ENCODE data around the gene PPFIBP2.

The PPFIBP2 gene

DNA sequence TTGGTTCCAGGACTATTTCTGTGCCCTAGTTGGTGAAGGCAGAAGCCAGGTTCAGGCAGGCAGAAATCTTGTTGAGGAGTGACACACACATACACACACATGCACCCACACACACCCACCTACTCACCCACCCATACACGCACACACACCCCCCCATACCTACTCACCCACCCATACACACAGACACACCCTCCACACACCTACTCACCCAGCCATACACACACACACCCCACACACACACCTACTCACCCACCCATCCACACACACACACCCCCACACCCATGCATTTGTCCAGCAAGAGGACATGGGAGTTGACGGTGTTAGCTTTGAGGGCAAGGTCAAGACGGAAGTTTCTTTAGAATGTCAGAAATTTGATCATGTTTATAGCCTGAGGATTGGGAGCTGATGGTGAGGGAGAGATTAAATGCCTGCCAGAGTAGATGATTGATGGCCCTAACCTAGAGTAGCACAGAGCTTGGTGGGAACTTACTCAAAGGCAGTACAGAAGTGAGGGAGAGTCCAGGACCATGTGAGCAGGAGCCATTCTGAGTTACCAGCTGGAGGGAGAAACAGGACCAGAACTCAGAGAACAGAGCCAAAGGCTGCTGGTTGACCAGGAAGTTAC is 90.6 kb downstream of the PPFIBP2 start:
- DNase-seq (ENCODE audit: low read depth), result no peak

DNA sequence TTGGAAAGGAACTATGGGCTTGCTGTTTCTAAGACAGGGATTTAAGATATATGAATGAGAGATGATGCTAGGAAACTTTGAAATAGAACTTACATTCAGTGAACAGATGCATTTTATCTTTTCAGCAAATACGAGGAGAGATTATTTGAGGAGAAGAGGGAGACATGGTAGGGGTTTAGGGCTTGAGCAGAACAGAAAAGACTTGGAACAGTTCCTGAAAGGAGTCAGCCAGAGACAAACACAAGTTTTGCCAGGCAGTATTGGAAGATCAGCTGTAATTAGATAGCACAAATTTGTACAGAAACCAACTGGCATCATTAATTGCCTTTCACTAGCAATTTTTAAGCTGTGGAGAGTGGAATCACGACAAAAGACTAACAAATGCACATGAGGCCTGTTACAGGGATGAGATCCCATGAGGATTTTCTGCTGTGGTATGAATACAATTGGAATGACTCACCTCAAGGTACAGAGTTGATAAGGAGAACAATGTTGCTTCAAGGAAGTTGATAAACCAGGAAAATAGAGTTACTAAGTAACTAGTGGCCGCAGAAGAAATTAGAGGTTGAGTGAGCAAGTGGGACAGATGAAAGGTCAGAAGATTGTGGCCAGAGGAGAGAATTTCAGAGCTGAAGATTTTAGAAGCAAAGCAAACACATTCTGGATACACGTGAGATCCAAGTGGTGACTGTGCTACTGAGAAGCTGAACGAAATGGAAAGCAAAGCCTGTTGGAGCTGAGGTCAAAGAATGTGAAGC is 91.6 kb downstream of the PPFIBP2 start:
- no peak for DNase-seq (ENCODE audit: low read depth)

GRCh38 chr11:7606496-7606895 is 92.7 kb downstream of the PPFIBP2 start:
- no peak for DNase-seq (ENCODE audit: low read depth)

DNA sequence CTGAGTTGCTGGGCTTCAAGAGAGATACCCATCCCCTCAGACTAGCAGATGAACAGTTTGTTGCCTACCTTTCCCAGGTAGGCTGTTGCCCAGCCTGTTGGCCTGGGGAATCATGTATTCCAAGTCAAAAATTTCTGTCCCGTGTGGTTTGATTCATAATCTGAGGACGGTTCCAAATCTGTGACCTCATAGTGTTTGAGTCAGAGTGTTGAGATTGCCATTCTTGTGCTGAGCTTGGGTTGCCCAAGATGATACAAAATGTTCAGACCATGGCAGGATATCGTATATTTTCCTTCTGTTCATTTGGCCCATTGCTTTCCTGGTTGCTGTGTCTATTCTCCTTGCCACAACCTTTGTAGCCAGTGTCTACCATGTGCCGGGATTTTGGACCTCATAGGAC is 95.2 kb downstream of the PPFIBP2 start:
- no peak for DNase-seq (ENCODE audit: low read depth)

- no peak for DNase-seq (ENCODE audit: low read depth)
Observed at GRCh38 chr11:7609521-7609920, 95.7 kb downstream of the PPFIBP2 start.

- DNase-seq (ENCODE audit: low read depth), result no peak
Observed at GRCh38 chr11:7610393-7610792, 96.6 kb downstream of the PPFIBP2 start.

- no peak for DNase-seq (ENCODE audit: low read depth)
Observed at GRCh38 chr11:7611411-7611810, 97.6 kb downstream of the PPFIBP2 start.

GRCh38 chr11:7612056-7612660 is 98.4 kb downstream of the PPFIBP2 start:
- DNase-seq (ENCODE audit: low read depth), result no peak

DNA sequence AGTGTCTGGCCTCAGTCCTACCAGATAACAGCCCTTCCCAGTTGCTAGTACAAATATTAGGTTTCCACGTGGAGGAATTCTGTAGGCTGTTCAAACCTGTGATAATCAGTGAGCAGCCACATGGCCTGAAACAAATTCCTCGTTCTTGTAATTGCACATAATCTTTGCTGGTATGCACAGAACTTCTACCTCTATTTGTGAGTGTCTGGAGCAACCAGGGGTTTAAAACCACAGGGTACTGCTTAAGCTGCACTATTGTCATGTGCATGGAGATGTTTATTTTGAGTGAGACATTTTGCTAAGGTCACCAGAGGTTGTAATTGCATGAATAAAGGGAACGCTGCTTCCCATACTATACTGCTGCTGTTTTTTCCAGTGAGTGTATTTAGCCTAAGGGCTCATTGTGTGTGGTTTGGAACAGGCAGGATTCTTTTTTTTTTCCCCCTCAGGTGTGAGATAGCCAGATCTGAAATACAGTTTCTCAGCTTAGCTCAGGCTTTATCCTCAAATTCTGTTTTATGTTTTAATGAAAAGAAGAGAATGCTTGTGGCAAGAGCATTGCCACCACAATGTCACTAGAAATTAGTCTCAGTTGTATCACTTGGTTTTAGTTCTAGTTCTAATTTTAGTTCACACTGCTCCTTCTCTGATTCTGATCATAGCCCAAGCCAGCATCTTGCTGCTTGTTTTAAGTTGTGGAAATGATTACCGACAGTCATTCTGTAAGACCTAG is 99.0 kb downstream of the PPFIBP2 start:
- no peak for DNase-seq (ENCODE audit: low read depth)

DNA sequence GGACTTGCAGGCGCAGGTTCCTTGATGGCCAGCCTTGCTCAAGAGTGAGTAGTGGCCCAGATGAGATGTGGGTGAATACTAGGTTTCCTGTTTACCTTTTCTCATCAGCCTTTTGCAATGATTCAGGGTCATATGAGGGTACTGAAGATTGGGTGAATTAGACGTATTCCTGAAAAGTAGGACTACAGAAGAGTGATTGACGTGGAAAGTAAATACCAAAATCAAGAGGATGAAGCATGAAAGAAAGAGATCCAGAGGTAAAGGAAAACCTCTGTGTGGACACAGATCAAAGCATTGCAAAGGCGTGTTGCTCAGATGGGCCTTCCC is 99.6 kb downstream of the PPFIBP2 start:
- DNase-seq (ENCODE audit: low read depth), result no peak

DNA sequence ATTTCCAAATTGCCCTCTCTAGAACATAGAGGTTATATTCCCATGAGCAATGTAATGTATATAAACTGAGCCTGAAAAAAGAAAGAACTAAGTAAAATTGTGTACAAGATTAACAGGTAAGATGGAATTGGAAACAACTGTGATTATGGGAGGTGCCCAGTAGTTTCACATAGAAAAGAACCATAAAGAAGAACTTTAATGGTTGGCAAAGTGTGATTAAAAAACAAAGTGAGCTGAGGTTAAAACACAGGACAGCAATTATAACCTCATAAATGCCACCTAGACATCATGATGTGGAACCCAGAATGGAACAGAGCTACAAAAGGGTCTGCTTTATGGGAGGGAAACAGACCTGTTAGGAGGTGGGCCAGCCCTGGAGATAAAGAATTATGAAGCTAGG is 100.9 kb downstream of the PPFIBP2 start:
- no peak for DNase-seq (ENCODE audit: low read depth)

DNA sequence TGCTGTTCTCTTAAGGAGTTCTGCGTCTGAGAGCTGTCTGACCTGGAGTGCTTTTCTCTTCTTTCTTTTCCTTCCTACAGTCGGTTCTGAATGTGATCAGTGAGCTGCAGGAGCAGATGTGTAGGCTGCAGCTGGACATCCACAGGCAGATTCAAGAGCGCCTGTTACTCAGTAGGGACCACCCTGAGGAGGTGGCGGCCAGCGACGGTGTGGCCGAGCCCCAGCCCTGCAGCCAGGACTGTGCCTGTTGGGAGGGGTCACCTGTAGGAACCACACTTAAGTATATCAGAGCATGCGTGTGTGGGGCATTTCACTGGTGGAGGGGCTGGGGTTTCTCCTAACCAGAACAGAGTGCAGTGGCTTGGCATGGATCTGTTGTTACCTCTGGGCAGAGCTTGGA is 103.2 kb downstream of the PPFIBP2 start:
- DNase-seq (ENCODE audit: low read depth), result no peak

GRCh38 chr11:7619322-7619721 is 105.5 kb downstream of the PPFIBP2 start:
- no peak for DNase-seq (ENCODE audit: low read depth)

DNA sequence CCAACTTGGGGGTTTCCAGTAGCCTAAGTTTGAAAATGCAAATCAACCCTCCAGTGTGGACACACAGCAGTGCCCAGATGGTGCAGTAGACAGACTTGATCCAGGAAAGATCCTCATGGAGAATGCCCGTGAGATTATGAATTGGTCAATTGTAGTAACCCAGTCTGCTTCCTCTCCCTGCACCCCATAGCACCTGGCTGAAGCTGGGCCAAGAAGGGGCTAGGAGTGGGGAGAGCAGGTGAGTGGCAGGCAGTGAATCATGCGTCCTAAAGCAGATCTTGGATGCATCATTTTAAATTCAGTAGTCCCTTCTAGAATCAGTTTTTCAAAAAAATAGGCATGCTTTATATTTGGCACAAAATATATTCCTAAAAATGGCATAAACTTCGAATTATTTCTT is 107.3 kb downstream of the PPFIBP2 start:
- DNase-seq (ENCODE audit: low read depth), result no peak

DNA sequence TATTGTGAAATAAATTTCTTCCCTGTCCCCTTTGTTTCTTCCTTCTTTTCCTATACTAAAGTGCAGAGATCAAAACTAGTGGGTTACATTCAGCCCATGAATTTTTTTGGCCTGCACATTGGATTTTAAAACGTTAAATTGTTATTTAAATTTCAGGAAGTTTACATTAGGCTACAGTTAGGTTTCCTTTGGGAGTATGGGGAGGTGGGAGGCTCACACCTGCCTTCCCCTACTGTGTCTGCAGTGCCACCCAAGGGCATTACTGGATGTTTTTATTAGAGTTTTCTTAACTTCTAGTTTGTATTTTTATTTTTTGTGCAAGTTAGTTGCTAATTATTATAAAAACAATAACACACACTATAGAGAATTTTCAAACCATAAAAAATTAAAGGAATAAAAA is 107.8 kb downstream of the PPFIBP2 start:
- DNase-seq (ENCODE audit: low read depth), result no peak

GRCh38 chr11:7622721-7623120 is 108.9 kb downstream of the PPFIBP2 start:
- no peak for DNase-seq (ENCODE audit: low read depth)

GRCh38 chr11:7628660-7629059 is 114.9 kb downstream of the PPFIBP2 start:
- DNase-seq (ENCODE audit: low read depth), result no peak

DNA sequence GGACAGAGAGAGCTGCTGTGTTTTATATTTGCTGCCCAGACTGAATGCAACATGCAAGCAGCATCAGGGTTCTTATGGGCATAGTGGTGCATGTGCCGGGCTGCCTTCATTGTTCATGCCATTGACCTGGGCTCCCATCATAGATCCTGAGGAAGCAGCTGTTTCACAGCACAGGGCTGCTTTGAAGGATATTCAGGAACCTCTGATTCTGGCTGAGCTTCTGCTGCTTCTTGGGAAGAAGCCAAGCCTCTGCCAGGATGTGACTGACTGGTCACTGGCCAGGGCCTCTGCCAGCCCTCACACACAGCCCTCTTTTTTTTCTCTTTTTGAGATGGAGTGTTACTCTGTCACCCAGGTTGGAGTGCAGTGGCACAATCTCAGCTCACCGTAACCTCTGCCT is 116.2 kb downstream of the PPFIBP2 start:
- DNase-seq (ENCODE audit: low read depth), result no peak

DNA sequence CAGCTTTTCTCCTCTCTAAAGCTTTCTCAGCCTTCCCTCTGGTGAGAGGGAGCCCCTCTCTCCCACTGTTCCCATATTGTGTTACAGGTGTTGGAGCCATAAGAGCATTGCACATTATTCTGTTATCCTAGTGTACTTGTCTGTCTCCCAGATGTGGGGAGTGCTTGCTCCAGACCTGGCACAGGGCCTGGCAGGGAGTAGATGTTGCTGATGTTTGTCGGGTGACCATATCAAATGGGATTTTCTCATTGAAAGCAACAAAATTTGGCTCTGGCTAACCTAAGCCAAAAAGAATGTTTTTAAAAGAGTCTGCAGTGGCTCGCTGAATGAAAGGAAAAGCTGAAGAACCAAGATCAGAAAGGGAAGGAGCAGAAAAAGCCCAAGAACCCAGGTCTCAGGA is 118.4 kb downstream of the PPFIBP2 start:
- DNase-seq (ENCODE audit: low read depth), result no peak

DNA sequence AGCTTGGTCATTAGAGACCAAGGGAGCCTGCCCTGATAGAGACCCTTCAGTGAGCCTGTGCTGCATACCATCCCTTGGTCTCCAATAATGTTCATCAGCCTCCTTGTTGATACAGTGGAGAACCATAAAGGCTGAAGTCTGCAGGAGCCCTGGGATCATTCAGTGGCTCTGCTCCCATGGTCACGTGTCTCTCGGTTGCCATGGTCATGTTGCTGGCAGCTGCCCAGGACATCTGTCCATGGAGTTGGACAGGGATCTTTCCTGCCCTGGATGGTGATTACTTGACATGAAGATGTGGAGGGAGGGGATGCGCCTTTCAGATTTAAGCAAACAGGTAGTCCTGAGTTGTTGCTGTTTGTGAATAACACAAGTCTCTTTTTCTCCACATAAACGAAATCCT is 121.3 kb downstream of the PPFIBP2 start:
- no peak for DNase-seq (ENCODE audit: low read depth)

GRCh38 chr11:7635708-7636107 is 121.9 kb downstream of the PPFIBP2 start:
- DNase-seq (ENCODE audit: low read depth), result no peak

GRCh38 chr11:7636350-7636749 is 122.6 kb downstream of the PPFIBP2 start:
- no peak for DNase-seq (ENCODE audit: low read depth)

Data from fibroblast of the conjunctiva (primary cell).